GM23338 (cell line): ENCODE data around the gene GPC5. TPM values are rescaled to one million over a fixed set of nuclear protein-coding genes. Genes with fewer than 3 reads are reported as not detected.

Experiments used
- ATAC-seq: fragments of 200-7000 bp; cut with Tn5 transposase; 3 replicates; pipeline ENCODE4 v1.9.1; 2020
- DNase-seq: peaks from one replicate; pipeline ENCODE4 v3.0.0-alpha.2; 2015; ENCODE audit warnings: low spot score
- H2AFZ ChIP-seq: fragments of 200-600 bp; sonication (generic); 2 replicates; pipeline ENCODE4 v1.8.0; 2016; ENCODE audit warnings: antibody characterized with exemption, mild to moderate bottlenecking, moderate library complexity
- H3F3A ChIP-seq: fragments of 200-600 bp; sonication (generic); replicated peaks from 2 replicates; pipeline ENCODE4 v1.8.0; 2017; ENCODE audit warnings: antibody characterized with exemption, mixed run types, low read depth
- H3K27ac ChIP-seq: fragments of 200-600 bp; sonication (generic); 2 replicates; pipeline ENCODE4 v1.6.1; 2016; ENCODE audit warnings: low read depth
- H3K27me3 ChIP-seq: fragments of 200-600 bp; sonication (generic); 2 replicates; pipeline ENCODE4 v1.8.0; 2016; ENCODE audit warnings: mild to moderate bottlenecking, mixed run types, moderate library complexity; ENCODE audit not compliant: insufficient read depth
- H3K36me3 ChIP-seq: fragments of 200-600 bp; sonication (generic); 2 replicates; pipeline ENCODE4 v1.8.0; 2016; ENCODE audit warnings: mild to moderate bottlenecking; ENCODE audit not compliant: insufficient read depth
- H3K4me1 ChIP-seq: fragments of 200-600 bp; sonication (generic); 2 replicates; pipeline ENCODE4 v1.8.0; 2016; ENCODE audit warnings: mild to moderate bottlenecking, moderate library complexity; ENCODE audit not compliant: insufficient read depth
- H3K4me2 ChIP-seq: fragments of 200-600 bp; sonication (generic); 2 replicates; pipeline ENCODE4 v1.7.1; 2017; ENCODE audit warnings: mixed run types
- H3K4me3 ChIP-seq: fragments of 200-600 bp; sonication (generic); 2 replicates; pipeline ENCODE4 v1.6.1; 2016; ENCODE audit warnings: mixed run types
- H3K79me2 ChIP-seq: fragments of 200-600 bp; sonication (generic); replicated peaks from 2 replicates; pipeline ENCODE4 v1.8.0; 2017; ENCODE audit warnings: mild to moderate bottlenecking; ENCODE audit not compliant: insufficient read depth
- H3K9me2 ChIP-seq: fragments of 200-600 bp; sonication (generic); 2 replicates; pipeline ENCODE4 v1.8.0; 2017; ENCODE audit not compliant: insufficient read depth
- H4K20me1 ChIP-seq: fragments of 200-600 bp; sonication (generic); replicated peaks from 2 replicates; pipeline ENCODE4 v1.8.0; 2017; ENCODE audit warnings: mild to moderate bottlenecking; ENCODE audit not compliant: insufficient read depth
- H3K27ac Mint-ChIP-seq: 2 replicates; pipeline ENCODE4 v1.8.0; 2020; ENCODE audit warnings: inconsistent platforms, mild to moderate bottlenecking, moderate library complexity, mixed read lengths
- H3K27me3 Mint-ChIP-seq: 3 replicates; pipeline ENCODE4 v1.8.0; 2022; ENCODE audit warnings: low read depth, mild to moderate bottlenecking, moderate library complexity, mixed read lengths, inconsistent platforms; ENCODE audit not compliant: insufficient read depth, poor library complexity
- H3K36me3 Mint-ChIP-seq: 3 replicates; pipeline ENCODE4 v1.8.0; 2021; ENCODE audit warnings: low read depth, mild to moderate bottlenecking, inconsistent platforms, moderate library complexity, mixed read lengths
- H3K4me1 Mint-ChIP-seq: 3 replicates; pipeline ENCODE4 v1.8.0; 2020; ENCODE audit warnings: mild to moderate bottlenecking, inconsistent platforms, mixed read lengths
- H3K4me3 Mint-ChIP-seq: 3 replicates; pipeline ENCODE4 v1.8.0; 2021; ENCODE audit warnings: moderate library complexity, mild to moderate bottlenecking, inconsistent platforms, mixed read lengths
- H3K9me3 Mint-ChIP-seq: 3 replicates; pipeline ENCODE4 v1.8.0; 2020; ENCODE audit warnings: moderate library complexity, mild to moderate bottlenecking, inconsistent platforms, mixed read lengths
- CREB1 ChIP-seq: fragments of 250-450 bp; sonication (Bioruptor Pico); IDR thresholded peaks from 2 replicates; pipeline ENCODE4 v1.5.0; 2020; ENCODE audit warnings: low read depth, mild to moderate bottlenecking, moderate library complexity
- EZH2 ChIP-seq: fragments of 200-600 bp; sonication (generic); IDR thresholded peaks from one replicate; pipeline ENCODE4 v1.8.0; 2017; ENCODE audit warnings: antibody characterized with exemption, mild to moderate bottlenecking, low read depth; ENCODE audit not compliant: unreplicated experiment
- EZH2phosphoT487 ChIP-seq: fragments of 200-600 bp; sonication (generic); IDR thresholded peaks from one replicate; pipeline ENCODE4 v1.8.1; 2018; ENCODE audit warnings: antibody characterized with exemption; ENCODE audit not compliant: unreplicated experiment
- JUNB ChIP-seq: IDR thresholded peaks from one replicate; pipeline ENCODE4 v1.6.1; 2016; ENCODE audit warnings: antibody characterized with exemption; ENCODE audit not compliant: unreplicated experiment
- POLR2AphosphoS5 ChIP-seq: IDR thresholded peaks from 2 replicates; pipeline ENCODE4 v1.6.1; 2016; ENCODE audit warnings: antibody characterized with exemption, low read depth
- STAT1 ChIP-seq: IDR thresholded peaks from one replicate; pipeline ENCODE4 v1.6.1; 2016; ENCODE audit warnings: antibody characterized with exemption; ENCODE audit not compliant: unreplicated experiment
- ZNF114 ChIP-seq: fragments of 250-450 bp; sonication (Bioruptor Pico); IDR thresholded peaks from 2 replicates; pipeline ENCODE4 v1.5.0; 2020; ENCODE audit warnings: mild to moderate bottlenecking, moderate library complexity
- polyA plus RNA-seq: library from polyadenylated mRNA; unstranded; fragments of >200 nt; fragmentation: Nextera tagmentation; extraction: Ambion mirVana; gene quantifications from 2 replicates; pipeline ENCODE4 v1.2.1, GENCODE V29; 2016
- total RNA-seq: library from RNA; depleted of rRNA; stranded (reverse); fragments of >200 nt; shearing (Covaris generic); gene quantifications from 2 replicates; pipeline ENCODE4 v1.2.3, GENCODE V29; 2014
- TF ChIP-seq, protein P1 (sequence below): IDR thresholded peaks from 2 replicates; pipeline ENCODE4 v1.6.1; 2016; ENCODE audit warnings: antibody characterized with exemption
- TF ChIP-seq, protein P2 (sequence below), 2 experiments: fragments of 200-600 bp in 1 of 2; sonication (generic) in 1 of 2; conservative IDR thresholded peaks; 2 replicates each; pipeline versions ENCODE4 v1.5.1 to v1.6.1; 2016 to 2017; ENCODE audit warnings: antibody characterized with exemption in 2 of 2, low read depth in 2 of 2, mild to moderate bottlenecking in 2 of 2, moderate library complexity in 1 of 2
- TF ChIP-seq, protein P3 (sequence below): fragments of 250-450 bp; sonication (Bioruptor Pico); IDR thresholded peaks from 2 replicates; pipeline ENCODE4 v1.5.0; 2020; ENCODE audit warnings: mild to moderate bottlenecking, moderate library complexity

The GPC5 gene
- total and polyA plus RNA-seq, 2 experiments from 2014 or later, result 0.95 to 1.1 TPM

DNA sequence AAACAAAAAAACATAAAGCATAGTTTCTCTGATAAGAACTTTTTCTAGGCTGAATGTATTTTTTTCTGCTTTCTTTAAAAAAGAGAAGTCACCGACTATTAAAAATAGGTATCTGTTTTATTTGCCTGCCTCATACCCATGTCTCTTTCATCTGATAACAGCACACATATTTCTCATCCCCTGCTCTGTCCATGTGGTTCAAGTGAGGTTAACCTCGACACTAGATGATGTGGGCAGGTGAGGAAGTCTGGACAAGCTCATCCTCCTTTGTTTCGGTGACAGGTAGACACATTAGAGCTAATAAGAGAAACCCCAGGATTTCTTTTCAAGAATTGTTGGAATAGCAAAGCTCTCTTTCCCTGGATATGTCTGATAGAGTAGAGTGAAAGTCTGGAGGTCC, 222.7 kb downstream of the GPC5 start (continued):
- TF ChIP-seq, protein P1, sequence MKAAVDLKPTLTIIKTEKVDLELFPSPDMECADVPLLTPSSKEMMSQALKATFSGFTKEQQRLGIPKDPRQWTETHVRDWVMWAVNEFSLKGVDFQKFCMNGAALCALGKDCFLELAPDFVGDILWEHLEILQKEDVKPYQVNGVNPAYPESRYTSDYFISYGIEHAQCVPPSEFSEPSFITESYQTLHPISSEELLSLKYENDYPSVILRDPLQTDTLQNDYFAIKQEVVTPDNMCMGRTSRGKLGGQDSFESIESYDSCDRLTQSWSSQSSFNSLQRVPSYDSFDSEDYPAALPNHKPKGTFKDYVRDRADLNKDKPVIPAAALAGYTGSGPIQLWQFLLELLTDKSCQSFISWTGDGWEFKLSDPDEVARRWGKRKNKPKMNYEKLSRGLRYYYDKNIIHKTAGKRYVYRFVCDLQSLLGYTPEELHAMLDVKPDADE, result no peak
- no peak for TF ChIP-seq POLR2AphosphoS5
- no peak for TF ChIP-seq EZH2phosphoT487
- TF ChIP-seq, protein P2, sequence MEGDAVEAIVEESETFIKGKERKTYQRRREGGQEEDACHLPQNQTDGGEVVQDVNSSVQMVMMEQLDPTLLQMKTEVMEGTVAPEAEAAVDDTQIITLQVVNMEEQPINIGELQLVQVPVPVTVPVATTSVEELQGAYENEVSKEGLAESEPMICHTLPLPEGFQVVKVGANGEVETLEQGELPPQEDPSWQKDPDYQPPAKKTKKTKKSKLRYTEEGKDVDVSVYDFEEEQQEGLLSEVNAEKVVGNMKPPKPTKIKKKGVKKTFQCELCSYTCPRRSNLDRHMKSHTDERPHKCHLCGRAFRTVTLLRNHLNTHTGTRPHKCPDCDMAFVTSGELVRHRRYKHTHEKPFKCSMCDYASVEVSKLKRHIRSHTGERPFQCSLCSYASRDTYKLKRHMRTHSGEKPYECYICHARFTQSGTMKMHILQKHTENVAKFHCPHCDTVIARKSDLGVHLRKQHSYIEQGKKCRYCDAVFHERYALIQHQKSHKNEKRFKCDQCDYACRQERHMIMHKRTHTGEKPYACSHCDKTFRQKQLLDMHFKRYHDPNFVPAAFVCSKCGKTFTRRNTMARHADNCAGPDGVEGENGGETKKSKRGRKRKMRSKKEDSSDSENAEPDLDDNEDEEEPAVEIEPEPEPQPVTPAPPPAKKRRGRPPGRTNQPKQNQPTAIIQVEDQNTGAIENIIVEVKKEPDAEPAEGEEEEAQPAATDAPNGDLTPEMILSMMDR (conservative IDR thresholded peaks at IDR 0.05; ENCODE audit: low read depth in 2 of 2), result no peak

DNA sequence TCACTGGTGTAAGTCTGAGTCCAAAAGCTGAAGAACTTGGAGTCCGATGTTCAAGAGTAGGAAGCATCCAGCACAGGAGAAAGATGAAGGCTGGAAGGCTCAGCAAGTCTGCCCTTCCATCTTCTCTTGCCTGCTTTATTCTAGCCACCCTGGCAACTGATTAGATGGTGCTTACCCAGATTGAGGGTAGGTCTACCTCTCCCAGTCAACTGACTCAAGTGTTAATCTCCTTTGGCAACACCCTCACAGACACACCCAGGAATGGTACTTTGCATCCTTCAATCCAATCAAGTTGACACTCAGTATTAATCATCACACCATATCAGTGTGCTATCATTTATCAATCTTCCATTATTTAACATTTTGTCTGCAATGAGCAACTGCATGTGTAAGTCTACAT, 223.5 kb downstream of the GPC5 start:
- DNase-seq (no peak), ATAC-seq (no peak)
- Histone ChIP-seq H3K4me3 (no peak overlapping the region), H3K79me2 (no peaks in the 10 kb centered on the region), H3K36me3 (no peaks in the 10 kb centered on the region), H3F3A (no peaks in the 10 kb centered on the region), H3K27me3 (no peaks in the 10 kb centered on the region), H3K4me2 (no peak overlapping the region), H3K9me2 (no peaks in the 10 kb centered on the region), H4K20me1 (no peaks in the 10 kb centered on the region), H3K4me1 (no peaks in the 10 kb centered on the region), H3K27ac (no peak overlapping the region), H2AFZ (no peak overlapping the region)
- no peaks in the 10 kb centered on the region for H3K36me3 Mint-ChIP-seq
- TF ChIP-seq STAT1 (no peak), EZH2 (no peak), POLR2AphosphoS5 (no peak), JUNB (no peak), ZNF114 (CRISPR knock-in tag) (no peak), CREB1 (CRISPR knock-in tag) (no peak)
- TF ChIP-seq, protein P3, sequence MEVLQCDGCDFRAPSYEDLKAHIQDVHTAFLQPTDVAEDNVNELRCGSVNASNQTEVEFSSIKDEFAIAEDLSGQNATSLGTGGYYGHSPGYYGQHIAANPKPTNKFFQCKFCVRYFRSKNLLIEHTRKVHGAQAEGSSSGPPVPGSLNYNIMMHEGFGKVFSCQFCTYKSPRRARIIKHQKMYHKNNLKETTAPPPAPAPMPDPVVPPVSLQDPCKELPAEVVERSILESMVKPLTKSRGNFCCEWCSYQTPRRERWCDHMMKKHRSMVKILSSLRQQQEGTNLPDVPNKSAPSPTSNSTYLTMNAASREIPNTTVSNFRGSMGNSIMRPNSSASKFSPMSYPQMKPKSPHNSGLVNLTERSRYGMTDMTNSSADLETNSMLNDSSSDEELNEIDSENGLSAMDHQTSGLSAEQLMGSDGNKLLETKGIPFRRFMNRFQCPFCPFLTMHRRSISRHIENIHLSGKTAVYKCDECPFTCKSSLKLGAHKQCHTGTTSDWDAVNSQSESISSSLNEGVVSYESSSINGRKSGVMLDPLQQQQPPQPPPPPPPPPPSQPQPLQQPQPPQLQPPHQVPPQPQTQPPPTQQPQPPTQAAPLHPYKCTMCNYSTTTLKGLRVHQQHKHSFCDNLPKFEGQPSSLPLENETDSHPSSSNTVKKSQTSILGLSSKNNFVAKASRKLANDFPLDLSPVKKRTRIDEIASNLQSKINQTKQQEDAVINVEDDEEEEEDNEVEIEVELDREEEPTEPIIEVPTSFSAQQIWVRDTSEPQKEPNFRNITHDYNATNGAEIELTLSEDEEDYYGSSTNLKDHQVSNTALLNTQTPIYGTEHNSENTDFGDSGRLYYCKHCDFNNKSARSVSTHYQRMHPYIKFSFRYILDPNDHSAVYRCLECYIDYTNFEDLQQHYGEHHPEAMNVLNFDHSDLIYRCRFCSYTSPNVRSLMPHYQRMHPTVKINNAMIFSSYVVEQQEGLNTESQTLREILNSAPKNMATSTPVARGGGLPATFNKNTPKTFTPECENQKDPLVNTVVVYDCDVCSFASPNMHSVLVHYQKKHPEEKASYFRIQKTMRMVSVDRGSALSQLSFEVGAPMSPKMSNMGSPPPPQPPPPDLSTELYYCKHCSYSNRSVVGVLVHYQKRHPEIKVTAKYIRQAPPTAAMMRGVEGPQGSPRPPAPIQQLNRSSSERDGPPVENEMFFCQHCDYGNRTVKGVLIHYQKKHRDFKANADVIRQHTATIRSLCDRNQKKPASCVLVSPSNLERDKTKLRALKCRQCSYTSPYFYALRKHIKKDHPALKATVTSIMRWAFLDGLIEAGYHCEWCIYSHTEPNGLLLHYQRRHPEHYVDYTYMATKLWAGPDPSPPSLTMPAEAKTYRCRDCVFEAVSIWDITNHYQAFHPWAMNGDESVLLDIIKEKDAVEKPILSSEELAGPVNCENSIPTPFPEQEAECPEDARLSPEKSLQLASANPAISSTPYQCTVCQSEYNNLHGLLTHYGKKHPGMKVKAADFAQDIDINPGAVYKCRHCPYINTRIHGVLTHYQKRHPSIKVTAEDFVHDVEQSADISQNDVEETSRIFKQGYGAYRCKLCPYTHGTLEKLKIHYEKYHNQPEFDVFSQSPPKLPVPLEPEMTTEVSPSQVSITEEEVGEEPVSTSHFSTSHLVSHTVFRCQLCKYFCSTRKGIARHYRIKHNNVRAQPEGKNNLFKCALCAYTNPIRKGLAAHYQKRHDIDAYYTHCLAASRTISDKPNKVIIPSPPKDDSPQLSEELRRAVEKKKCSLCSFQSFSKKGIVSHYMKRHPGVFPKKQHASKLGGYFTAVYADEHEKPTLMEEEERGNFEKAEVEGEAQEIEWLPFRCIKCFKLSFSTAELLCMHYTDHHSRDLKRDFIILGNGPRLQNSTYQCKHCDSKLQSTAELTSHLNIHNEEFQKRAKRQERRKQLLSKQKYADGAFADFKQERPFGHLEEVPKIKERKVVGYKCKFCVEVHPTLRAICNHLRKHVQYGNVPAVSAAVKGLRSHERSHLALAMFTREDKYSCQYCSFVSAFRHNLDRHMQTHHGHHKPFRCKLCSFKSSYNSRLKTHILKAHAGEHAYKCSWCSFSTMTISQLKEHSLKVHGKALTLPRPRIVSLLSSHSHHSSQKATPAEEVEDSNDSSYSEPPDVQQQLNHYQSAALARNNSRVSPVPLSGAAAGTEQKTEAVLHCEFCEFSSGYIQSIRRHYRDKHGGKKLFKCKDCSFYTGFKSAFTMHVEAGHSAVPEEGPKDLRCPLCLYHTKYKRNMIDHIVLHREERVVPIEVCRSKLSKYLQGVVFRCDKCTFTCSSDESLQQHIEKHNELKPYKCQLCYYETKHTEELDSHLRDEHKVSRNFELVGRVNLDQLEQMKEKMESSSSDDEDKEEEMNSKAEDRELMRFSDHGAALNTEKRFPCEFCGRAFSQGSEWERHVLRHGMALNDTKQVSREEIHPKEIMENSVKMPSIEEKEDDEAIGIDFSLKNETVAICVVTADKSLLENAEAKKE (CRISPR knock-in tag), result no peak
- TF ChIP-seq, protein P1, result no peak
- H3K9me3 Mint-ChIP-seq, result no peaks in the 10 kb centered on the region
- peaks cover 6% of the 10 kb centered on the region; the same call in 2 of the 3 replicates for H3K4me1 Mint-ChIP-seq
- H3K27me3 Mint-ChIP-seq, result no peaks in the 10 kb centered on the region
- no peak overlapping the region for H3K27ac Mint-ChIP-seq
- H3K4me3 Mint-ChIP-seq, result no peak overlapping the region
